ENCODE measurements around the gene SGK1. TPM values are rescaled to one million over a fixed set of nuclear protein-coding genes. Genes with fewer than 3 reads are reported as not detected.

SGK1 gene
- total RNA-seq, 1 donor from 2014 or later, result 25.8 TPM

DNA sequence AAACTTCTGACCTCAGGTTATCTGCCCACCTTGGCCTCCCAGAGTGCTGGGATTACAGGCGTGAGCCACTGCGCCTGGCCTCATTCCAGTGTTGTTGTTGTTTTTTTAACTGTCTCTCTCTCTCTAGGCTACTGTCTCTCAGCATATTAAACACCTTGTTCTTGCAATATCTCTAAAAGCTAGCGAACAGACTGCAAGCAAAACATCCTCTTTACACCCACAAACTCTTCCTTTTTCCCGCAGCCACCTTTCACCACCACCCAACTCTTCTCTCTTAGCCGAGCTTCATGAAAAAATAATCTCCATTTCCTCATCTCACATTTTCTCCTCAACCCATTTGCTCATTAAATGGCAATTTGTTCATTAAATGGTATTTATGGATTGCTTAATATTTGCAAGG is 45.5 kb downstream of the SGK1 start:
- no peak overlapping the region for H3K4me3 ChIP-seq

DNA sequence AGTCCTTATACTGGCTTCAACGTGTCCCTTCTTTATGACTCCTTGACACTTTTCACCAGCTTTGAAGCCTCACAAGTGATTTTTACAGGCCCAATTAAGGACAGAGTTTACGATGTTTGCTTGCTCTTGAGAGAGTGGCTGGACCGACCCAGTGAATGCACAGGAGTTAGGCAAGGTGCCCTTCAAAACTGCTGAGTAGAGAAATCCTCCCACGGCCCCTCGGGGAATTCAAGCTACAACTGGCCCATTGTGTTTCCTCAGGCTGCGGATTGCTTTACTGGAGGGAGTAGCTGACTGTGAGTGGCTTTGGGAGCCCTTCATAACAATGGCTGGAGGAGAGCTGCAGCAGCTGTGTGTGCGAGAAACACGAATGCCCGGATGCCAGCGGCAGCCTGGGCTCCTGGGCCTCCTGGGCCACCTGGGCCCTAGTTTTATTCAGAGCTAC is 50.0 kb downstream of the SGK1 start:
- Histone ChIP-seq H3K9me3 (replicated peaks) (no peaks in the 10 kb centered on the region), H3K36me3 (no peaks in the 10 kb centered on the region), H3K27ac (replicated peaks) (peak overlapping the region; percentile 33), H3K4me1 (no peaks in the 10 kb centered on the region), H3K4me3 (no peak overlapping the region), H3K27me3 (ENCODE audit: low read depth) (no peaks in the 10 kb centered on the region)
- DNase-seq, result no peak
- TF ChIP-seq, protein P1, sequence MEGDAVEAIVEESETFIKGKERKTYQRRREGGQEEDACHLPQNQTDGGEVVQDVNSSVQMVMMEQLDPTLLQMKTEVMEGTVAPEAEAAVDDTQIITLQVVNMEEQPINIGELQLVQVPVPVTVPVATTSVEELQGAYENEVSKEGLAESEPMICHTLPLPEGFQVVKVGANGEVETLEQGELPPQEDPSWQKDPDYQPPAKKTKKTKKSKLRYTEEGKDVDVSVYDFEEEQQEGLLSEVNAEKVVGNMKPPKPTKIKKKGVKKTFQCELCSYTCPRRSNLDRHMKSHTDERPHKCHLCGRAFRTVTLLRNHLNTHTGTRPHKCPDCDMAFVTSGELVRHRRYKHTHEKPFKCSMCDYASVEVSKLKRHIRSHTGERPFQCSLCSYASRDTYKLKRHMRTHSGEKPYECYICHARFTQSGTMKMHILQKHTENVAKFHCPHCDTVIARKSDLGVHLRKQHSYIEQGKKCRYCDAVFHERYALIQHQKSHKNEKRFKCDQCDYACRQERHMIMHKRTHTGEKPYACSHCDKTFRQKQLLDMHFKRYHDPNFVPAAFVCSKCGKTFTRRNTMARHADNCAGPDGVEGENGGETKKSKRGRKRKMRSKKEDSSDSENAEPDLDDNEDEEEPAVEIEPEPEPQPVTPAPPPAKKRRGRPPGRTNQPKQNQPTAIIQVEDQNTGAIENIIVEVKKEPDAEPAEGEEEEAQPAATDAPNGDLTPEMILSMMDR (IDR thresholded peaks at IDR 0.05; ENCODE audit: borderline replicate concordance), result no peak
- intact Hi-C loops (cut with micrococcal nuclease), result no loop called here

More for the DNA sequence above, 45.5 kb downstream of the SGK1 start:
- no peak for DNase-seq
- no peak overlapping the region for H3K27ac ChIP-seq (replicated peaks)
- no peaks in the 10 kb centered on the region for H3K27me3 ChIP-seq (ENCODE audit: low read depth)
- TF ChIP-seq, protein P1 (IDR thresholded peaks at IDR 0.05; ENCODE audit: borderline replicate concordance), result no peak
- H3K36me3 ChIP-seq, result no peaks in the 10 kb centered on the region
- H3K9me3 ChIP-seq (replicated peaks), result no peaks in the 10 kb centered on the region
- intact Hi-C loops (cut with micrococcal nuclease), result no loop called here
- H3K4me1 ChIP-seq, result no peaks in the 10 kb centered on the region

DNA sequence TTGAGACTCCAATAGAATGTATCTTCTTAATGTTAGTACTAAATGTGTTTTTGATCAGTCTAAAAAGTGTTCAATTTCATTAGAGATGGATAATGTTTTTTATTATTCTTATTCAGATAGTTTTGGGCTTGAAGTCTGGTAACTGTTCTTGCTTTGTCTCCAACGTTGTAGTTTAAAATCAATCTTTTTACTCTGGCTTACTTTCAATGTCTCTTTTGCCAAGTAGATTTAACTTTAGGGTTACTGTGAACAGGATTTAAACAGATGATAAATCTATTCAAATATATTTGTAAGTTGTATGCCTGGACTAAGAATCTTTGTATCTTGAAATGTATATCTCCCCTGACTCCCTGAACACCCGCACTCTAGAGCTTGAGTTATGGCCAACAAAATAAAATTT is 51.1 kb downstream of the SGK1 start:
- intact Hi-C loops (cut with micrococcal nuclease), result no loop called here
- Histone ChIP-seq H3K27me3 (ENCODE audit: low read depth) (no peaks in the 10 kb centered on the region), H3K27ac (replicated peaks) (no peak overlapping the region), H3K4me3 (no peak overlapping the region), H3K36me3 (no peaks in the 10 kb centered on the region), H3K9me3 (replicated peaks) (no peaks in the 10 kb centered on the region), H3K4me1 (no peaks in the 10 kb centered on the region)
- TF ChIP-seq, protein P1 (IDR thresholded peaks at IDR 0.05; ENCODE audit: borderline replicate concordance), result no peak
- no peak for DNase-seq

DNA sequence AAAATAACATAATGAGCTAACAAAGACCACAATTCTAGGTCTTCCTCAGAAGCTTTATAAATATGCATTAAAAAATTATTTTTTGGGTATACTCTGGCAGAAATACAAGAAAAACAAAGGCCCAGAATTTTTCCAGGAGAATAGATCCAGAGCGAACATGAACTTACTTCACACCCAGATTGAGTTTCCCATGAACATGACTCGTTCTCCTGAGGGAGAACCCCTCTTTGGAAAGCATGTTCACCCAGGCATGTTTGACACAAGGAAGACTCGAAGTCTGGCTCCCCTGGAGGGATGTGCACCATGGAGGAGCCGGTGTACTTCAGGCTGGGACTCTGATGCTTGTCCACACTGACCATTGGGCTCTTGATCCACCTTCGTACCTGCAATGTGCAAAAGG is 56.1 kb downstream of the SGK1 start:
- TF ChIP-seq, protein P1 (IDR thresholded peaks at IDR 0.05; ENCODE audit: borderline replicate concordance), result no peak
- intact Hi-C loops (cut with micrococcal nuclease), result no loop called here

DNA sequence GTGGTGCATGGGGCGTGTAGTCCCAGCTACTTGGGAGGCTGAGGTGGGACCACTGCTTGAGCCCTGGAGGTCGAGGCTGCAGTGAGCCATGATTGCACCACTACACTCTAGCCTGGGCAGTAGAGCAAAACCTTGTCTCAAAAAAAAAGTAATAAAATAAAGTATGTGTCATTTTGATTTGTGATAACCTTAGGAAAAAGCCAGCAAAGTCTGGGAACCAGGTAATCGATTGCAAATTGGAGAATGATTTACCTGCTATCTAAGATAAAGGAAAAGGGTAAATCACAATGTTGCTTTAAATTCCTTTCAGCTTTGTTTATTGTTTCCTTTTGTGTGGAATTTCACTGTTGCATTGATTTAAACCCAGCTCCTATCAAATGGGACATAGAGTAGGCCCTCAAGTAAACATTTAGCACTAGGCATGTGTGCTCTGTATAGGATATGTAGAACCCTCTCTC is 59.0 kb downstream of the SGK1 start:
- Histone ChIP-seq H3K9me3 (replicated peaks) (no peaks in the 10 kb centered on the region), H3K27ac (replicated peaks) (no peak overlapping the region), H3K36me3 (no peaks in the 10 kb centered on the region), H3K4me1 (no peaks in the 10 kb centered on the region), H3K4me3 (no peak overlapping the region), H3K27me3 (ENCODE audit: low read depth) (no peaks in the 10 kb centered on the region)
- intact Hi-C loops (cut with micrococcal nuclease), result no loop called here
- no peak for DNase-seq
- TF ChIP-seq, protein P1 (IDR thresholded peaks at IDR 0.05; ENCODE audit: borderline replicate concordance), result no peak

More for the DNA sequence above, 56.1 kb downstream of the SGK1 start:
- H3K4me1 ChIP-seq, result no peaks in the 10 kb centered on the region
- no peak for DNase-seq
- no peak overlapping the region for H3K4me3 ChIP-seq
- H3K9me3 ChIP-seq (replicated peaks), result no peaks in the 10 kb centered on the region
- H3K27me3 ChIP-seq (ENCODE audit: low read depth), result no peaks in the 10 kb centered on the region
- no peaks in the 10 kb centered on the region for H3K36me3 ChIP-seq
- H3K27ac ChIP-seq (replicated peaks), result no peak overlapping the region

Measured in left ventricle myocardium inferior (tissue), 1 donor.